ENCODE results near the gene TMA7B. TPM values are rescaled to one million over a fixed set of nuclear protein-coding genes. Genes with fewer than 3 reads are reported as not detected.

The TMA7B gene
- total and polyA plus RNA-seq, 2 donors (not counting 3 experiments of a cell fraction or from before 2014, with no cell fraction given): not detected

GRCh38 chr22:39915295-39915726, 44.9 kb upstream of the TMA7B start:
- no peak overlapping the region for H3K4me2 ChIP-seq (ENCODE audit: insufficient read depth, low read length)
- no TSS peak for BruUV-seq (replicated peaks)
- intact Hi-C loops (cut with micrococcal nuclease) (no loop called here), dilution Hi-C loops (cut with MboI; ENCODE audit: extremely low pct_ligation_motif_present, low sequenced_read_pairs) (no loop called here)
- POLR2A ChIA-PET: no interaction called here
- DNase-seq (ENCODE audit: low read depth, low spot score) (no peak), FAIRE-seq (no peak)
- no peak overlapping the region for H3K9ac ChIP-seq (replicated peaks; ENCODE audit: extremely low read depth, insufficient read depth, low read length)
- CTCF ChIA-PET: interaction anchor here (1.0 kb wide), 1 partner anchor 17 kb away, joined by 3 read pairs; no protein-coding TSS in a partner anchor
- no peaks in the 10 kb centered on the region for H3K4me1 ChIP-seq (ENCODE audit: control insufficient read depth, extremely low read depth, insufficient read depth, low read length)
- H3K4me3 ChIP-seq (replicated peaks in 1 of 3; ENCODE audit: insufficient read depth in 1 of 3, low read depth in 1 of 3, low read length in 3 of 3): no peak overlapping the region
- peaks cover 5 to 27% of the 10 kb centered on the region in 2 experiments for H3K27me3 ChIP-seq (ENCODE audit: control insufficient read depth in 2 of 2, insufficient read depth in 2 of 2, low read length in 2 of 2)
- no peaks in the 10 kb centered on the region for H3K9me1 ChIP-seq (replicated peaks; ENCODE audit: control insufficient read depth, extremely low read depth, insufficient read depth, low read length)
- no peaks in the 10 kb centered on the region for H3K9me3 ChIP-seq (replicated peaks; ENCODE audit: control insufficient read depth, insufficient read depth, low read length)
- no peaks in the 10 kb centered on the region for H3K79me2 ChIP-seq (ENCODE audit: control insufficient read depth, insufficient read depth, low read length)
- H3K36me3 ChIP-seq (ENCODE audit: control insufficient read depth in 2 of 2, extremely low read depth in 1 of 2, insufficient read depth in 2 of 2, low read length in 2 of 2): no peaks in the 10 kb centered on the region
- no peaks in the 10 kb centered on the region for H4K20me1 ChIP-seq (replicated peaks; ENCODE audit: control insufficient read depth, extremely low read depth, insufficient read depth, low read length)
- no peak overlapping the region for H3K27ac ChIP-seq (ENCODE audit: insufficient read depth, low read depth, low read length)
- TF ChIP-seq CTCF (IDR thresholded peaks at IDR 0.05; ENCODE audit: extremely low read depth in 1 of 2, insufficient read depth in 1 of 2, low read depth in 1 of 2, low read length in 2 of 2) (no peak), EZH2 (IDR thresholded peaks at IDR 0.05; ENCODE audit: borderline replicate concordance, low read depth, low read length, severe bottlenecking) (no peak), POLR2AphosphoS5 (IDR thresholded peaks at IDR 0.05; ENCODE audit: insufficient read depth, low read depth, low read length) (no peak), MYC (IDR thresholded peaks at IDR 0.05; ENCODE audit: low read depth, low read length) (no peak), MAX (IDR thresholded peaks at IDR 0.05; ENCODE audit: insufficient read depth, insufficient read length) (no peak), FOS (IDR thresholded peaks at IDR 0.05; ENCODE audit: borderline replicate concordance, insufficient read depth, low read length) (no peak), JUN (IDR thresholded peaks at IDR 0.05; ENCODE audit: borderline replicate concordance, insufficient read depth, insufficient read length, low read depth) (no peak), POLR2A (IDR thresholded peaks at IDR 0.05; ENCODE audit: low read depth, low read length) (no peak), GATA2 (IDR thresholded peaks at IDR 0.05; ENCODE audit: insufficient read depth, insufficient read length, low read depth, low read length) (no peak)
- no peak overlapping the region for H2AFZ ChIP-seq (ENCODE audit: low read depth, low read length)

Measured in endothelial cell of umbilical vein (primary cell).